IMR-90 (cell line): Measurements from ENCODE around the gene TUBA1B.

Experiments
- MAFK ChIP-seq: IDR thresholded peaks from 2 replicates; pipeline ENCODE4 v1.6.1; 2012; ENCODE audit warnings: low read depth, low read length, improper control_type of control experiment
- POLR2A ChIP-seq: IDR thresholded peaks from 2 replicates; pipeline ENCODE4 v1.6.1; 2012; ENCODE audit warnings: mild to moderate bottlenecking, low read depth, low read length
- TF ChIP-seq, protein P1 (sequence below): fragments of 150-350 bp; IDR thresholded peaks from 2 replicates; pipeline ENCODE4 v1.6.1; 2016; ENCODE audit warnings: low read depth, mild to moderate bottlenecking, low read length, moderate library complexity, borderline replicate concordance
- TF ChIP-seq, protein P2 (sequence below): conservative IDR thresholded peaks from 2 replicates; pipeline ENCODE4 v1.5.1; 2012; ENCODE audit warnings: mild to moderate bottlenecking, low read depth, low read length, improper control_type of control experiment

DNA sequence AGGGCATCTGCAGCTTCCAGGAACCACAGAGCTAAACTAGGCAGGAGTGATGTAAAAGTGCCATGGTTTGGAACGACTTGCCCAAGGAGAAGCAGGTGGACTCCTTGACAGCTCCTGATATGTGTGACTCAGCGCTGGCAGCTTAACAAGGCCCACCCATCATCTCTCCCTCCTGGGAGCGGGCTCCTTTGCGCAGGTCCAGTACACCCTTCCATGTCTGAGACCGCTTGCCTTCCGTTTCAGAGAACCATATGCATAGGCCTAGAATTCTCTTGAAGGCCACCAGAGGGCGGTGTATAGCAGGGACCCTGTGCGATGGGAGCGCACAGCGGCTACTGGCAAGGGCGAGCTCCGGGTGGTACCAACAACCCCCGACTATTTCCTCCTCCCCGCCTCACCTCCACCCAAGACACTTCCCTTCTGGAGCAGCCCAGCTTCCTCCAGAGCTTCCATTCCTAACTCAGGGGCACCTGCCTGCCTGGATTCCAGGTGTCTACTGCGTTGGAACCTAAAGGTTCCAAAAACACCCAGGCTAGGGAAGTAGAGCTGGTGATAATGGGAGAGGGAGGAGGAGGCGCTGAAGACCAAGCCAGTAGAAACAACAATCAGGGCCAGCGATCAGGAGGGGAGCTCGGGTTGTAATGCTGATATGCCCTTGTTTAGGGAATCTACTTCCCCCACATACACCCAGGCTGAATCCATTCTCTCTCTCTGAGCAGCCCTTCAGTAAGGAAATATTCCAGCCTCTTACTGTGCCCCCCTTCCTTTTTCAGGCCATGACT is 42.9 kb downstream of the TUBA1B start:
- TF ChIP-seq, protein P1, sequence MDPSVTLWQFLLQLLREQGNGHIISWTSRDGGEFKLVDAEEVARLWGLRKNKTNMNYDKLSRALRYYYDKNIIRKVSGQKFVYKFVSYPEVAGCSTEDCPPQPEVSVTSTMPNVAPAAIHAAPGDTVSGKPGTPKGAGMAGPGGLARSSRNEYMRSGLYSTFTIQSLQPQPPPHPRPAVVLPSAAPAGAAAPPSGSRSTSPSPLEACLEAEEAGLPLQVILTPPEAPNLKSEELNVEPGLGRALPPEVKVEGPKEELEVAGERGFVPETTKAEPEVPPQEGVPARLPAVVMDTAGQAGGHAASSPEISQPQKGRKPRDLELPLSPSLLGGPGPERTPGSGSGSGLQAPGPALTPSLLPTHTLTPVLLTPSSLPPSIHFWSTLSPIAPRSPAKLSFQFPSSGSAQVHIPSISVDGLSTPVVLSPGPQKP = no peak
- no peak for TF ChIP-seq POLR2A
- TF ChIP-seq, protein P2, sequence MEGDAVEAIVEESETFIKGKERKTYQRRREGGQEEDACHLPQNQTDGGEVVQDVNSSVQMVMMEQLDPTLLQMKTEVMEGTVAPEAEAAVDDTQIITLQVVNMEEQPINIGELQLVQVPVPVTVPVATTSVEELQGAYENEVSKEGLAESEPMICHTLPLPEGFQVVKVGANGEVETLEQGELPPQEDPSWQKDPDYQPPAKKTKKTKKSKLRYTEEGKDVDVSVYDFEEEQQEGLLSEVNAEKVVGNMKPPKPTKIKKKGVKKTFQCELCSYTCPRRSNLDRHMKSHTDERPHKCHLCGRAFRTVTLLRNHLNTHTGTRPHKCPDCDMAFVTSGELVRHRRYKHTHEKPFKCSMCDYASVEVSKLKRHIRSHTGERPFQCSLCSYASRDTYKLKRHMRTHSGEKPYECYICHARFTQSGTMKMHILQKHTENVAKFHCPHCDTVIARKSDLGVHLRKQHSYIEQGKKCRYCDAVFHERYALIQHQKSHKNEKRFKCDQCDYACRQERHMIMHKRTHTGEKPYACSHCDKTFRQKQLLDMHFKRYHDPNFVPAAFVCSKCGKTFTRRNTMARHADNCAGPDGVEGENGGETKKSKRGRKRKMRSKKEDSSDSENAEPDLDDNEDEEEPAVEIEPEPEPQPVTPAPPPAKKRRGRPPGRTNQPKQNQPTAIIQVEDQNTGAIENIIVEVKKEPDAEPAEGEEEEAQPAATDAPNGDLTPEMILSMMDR = peak; percentile 90
- no peak for TF ChIP-seq MAFK
